Heart left ventricle (tissue), 16 donors: Measurements from ENCODE around the gene PRKCA. TPM values are rescaled to one million over a fixed set of nuclear protein-coding genes. Genes with fewer than 3 reads are reported as not detected.
"Not testable (repeated sequence)": the region's sequence is repeated elsewhere in the genome, so short reads cannot be mapped to it uniquely, and the experiment has no call there.

Experiments
- ATAC-seq, 4 donors: fragments of 200-7000 bp; cut with Tn5 transposase; one replicate each; pipeline ENCODE4 v1.9.1; 2020 to 2022; ENCODE audit warnings: moderate library complexity in 4 of 4, mild to moderate bottlenecking in 3 of 4, moderate number of reproducible peaks in 1 of 4
- DNase-seq, 5 donors: peaks; one replicate each; pipeline ENCODE4 v3.0.0-alpha.2; 2020
- H3K27ac ChIP-seq, 12 donors: fragments of 200-600 bp; sonication (generic) in 4 of 12; one replicate each; pipeline versions ENCODE4 v1.5.0 to v1.8.0; 2016 to 2022; ENCODE audit warnings: mild to moderate bottlenecking in 2 of 12
- H3K27me3 ChIP-seq, 9 donors: fragments of 200-600 bp; sonication (generic) in 2 of 9; one replicate each; pipeline versions ENCODE4 v1.5.1 to v1.8.0; 2016 to 2022; ENCODE audit warnings: mild to moderate bottlenecking in 3 of 9
- H3K36me3 ChIP-seq, 9 donors: fragments of 200-600 bp; sonication (generic) in 2 of 9; one replicate each; pipeline versions ENCODE4 v1.5.0 to v1.8.0; 2018 to 2022; ENCODE audit warnings: mild to moderate bottlenecking in 2 of 9
- H3K4me1 ChIP-seq, 12 donors: fragments of 200-600 bp; sonication (generic) in 4 of 12; one replicate each; pipeline versions ENCODE4 v1.5.0 to v1.8.0; 2016 to 2022; ENCODE audit warnings: mild to moderate bottlenecking in 3 of 12
- H3K4me3 ChIP-seq, 12 donors: fragments of 200-600 bp; sonication (generic) in 4 of 12; one replicate each; pipeline versions ENCODE4 v1.5.0 to v1.8.0; 2017 to 2022; ENCODE audit warnings: mild to moderate bottlenecking in 9 of 12, moderate library complexity in 4 of 12
- H3K9me3 ChIP-seq, 12 donors: fragments of 200-600 bp; sonication (generic) in 4 of 12; one replicate each; pipeline versions ENCODE4 v1.5.0 to v1.8.0; 2016 to 2022; ENCODE audit warnings: mild to moderate bottlenecking in 1 of 12
- POLR2A ChIP-seq, 2 donors: fragments of 450-650 bp; IDR thresholded peaks; one replicate each; pipeline ENCODE4 v1.6.1; 2017; ENCODE audit warnings: antibody characterized with exemption in 2 of 2, mild to moderate bottlenecking in 2 of 2, moderate library complexity in 2 of 2
- WGBS, 4 donors: extraction: QIAGEN DNeasy Blood & Tissue Kit in 2 of 4; methylation state at CpG; one replicate each; pipeline versions ENCODE4 v1.1.5 to v1.1.7; 2013 to 2018; 5-methylcytosine and 5-hydroxymethylcytosine counted together
- intact Hi-C, 10 donors: fragments of 100-400 bp; cut with DNase I; formaldehyde crosslinking; loops; one replicate each; pipeline versions ENCODE4 v1.11.1 to v1.14.2; 2022
- polyA plus RNA-seq, 2 donors: library from polyadenylated mRNA; stranded (reverse); fragments of 200-250 nt; gene quantifications; one replicate each; pipeline ENCODE4 v1.2.3, GENCODE V29; 2013
- total RNA-seq, 9 donors: library from RNA; depleted of rRNA in 2 of 9; stranded (reverse); fragments of >200 nt in 2 of 9; fragmentation: NEBNext Ultra II Directional in 3 of 9; extraction: Animal tissue kit (Norgen Biotek cat#: 25700) in 3 of 9; gene quantifications; one replicate each; pipeline versions ENCODE4 v1.1.0 to v1.2.4, GENCODE V29; 2016 to 2023
- TF ChIP-seq, protein P1 (sequence below), 12 donors: fragments of 200-600 bp; sonication (generic) in 4 of 12; IDR thresholded peaks; one replicate each; pipeline versions ENCODE4 v1.5.0 to v1.8.0; 2018 to 2022; ENCODE audit warnings: antibody characterized with exemption in 12 of 12, mild to moderate bottlenecking in 5 of 12
- donor health status: ischemic (EF 13 %, LVEDD 7.1; RV severe dilation, severe dysfunction).
- donor health status: healthy with polysubstance abuse.
- donor health status: DM: no; HTN: yes; CAD: no.
- donor health status: DM: no; HTN: no; CAD: no.
- donor health status: ischemic (EF 25% LVEDD 6.9; RV normal size, moderate dysfunction).
- donor health status: ischemic (EF 25% LVEDD 5.7; RV mildly dilated, moderate dysfunction).
- donor health status: healthy.
- donor health status: DM: yes; HTN: yes; CAD: no.
- donor health status: ischemic (EF 35%, LVEDD 5.7; RV mildly dilated, moderate dysfunction).
- donor health status: nonischemic (EF 11% LVEDD 7.7; RV severe dilation, severe dysfunction).
- donor health status: DM: yes; HTN: yes; CAD: no.
- donor health status: PGD.
- donor health status: ischemic (EF 29% LVEDD 5.4; RV normal size, mild dysfunction).
- donor health status: nonischemic (EF 23%, LVEDD 6.1; RV moderate dilation, normal function).

PRKCA gene
- total and polyA plus RNA-seq, 11 donors = 3.4 to 26.8 (median 11.4) TPM

DNA sequence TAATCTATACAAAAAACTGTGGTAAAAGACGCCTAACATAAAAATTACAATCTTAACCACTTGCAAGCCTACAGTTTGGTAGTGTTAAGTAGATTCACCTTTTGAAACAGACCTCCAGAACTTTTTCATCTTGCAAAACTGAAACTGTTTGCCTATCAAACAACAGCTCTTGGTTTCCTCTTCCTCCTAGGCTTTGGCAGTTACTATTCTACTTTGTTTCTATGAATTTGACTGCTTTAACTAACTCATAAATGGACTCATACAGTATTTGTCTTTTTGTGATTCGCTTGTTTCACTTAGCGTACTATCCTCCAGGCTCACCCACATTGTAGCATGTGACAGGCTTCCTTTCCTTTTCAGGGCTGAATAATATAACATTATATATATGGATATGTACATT is 97.0 kb downstream of the PRKCA start:
- no peak for DNase-seq
- intact Hi-C loops = no loop called here
- Histone ChIP-seq H3K4me1 (peaks cover 0 to 18% (median 0%) of the 10 kb centered on the region in 12 donors), H3K27me3 (no peaks in the 10 kb centered on the region), H3K36me3 (no peaks in the 10 kb centered on the region), H3K4me3 (no peak overlapping the region), H3K27ac (no peak overlapping the region), H3K9me3 (no peaks in the 10 kb centered on the region)
- TF ChIP-seq, protein P1, sequence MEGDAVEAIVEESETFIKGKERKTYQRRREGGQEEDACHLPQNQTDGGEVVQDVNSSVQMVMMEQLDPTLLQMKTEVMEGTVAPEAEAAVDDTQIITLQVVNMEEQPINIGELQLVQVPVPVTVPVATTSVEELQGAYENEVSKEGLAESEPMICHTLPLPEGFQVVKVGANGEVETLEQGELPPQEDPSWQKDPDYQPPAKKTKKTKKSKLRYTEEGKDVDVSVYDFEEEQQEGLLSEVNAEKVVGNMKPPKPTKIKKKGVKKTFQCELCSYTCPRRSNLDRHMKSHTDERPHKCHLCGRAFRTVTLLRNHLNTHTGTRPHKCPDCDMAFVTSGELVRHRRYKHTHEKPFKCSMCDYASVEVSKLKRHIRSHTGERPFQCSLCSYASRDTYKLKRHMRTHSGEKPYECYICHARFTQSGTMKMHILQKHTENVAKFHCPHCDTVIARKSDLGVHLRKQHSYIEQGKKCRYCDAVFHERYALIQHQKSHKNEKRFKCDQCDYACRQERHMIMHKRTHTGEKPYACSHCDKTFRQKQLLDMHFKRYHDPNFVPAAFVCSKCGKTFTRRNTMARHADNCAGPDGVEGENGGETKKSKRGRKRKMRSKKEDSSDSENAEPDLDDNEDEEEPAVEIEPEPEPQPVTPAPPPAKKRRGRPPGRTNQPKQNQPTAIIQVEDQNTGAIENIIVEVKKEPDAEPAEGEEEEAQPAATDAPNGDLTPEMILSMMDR (IDR thresholded peaks at IDR 0.05) = no peak
- TF ChIP-seq POLR2A (IDR thresholded peaks at IDR 0.05) = no peak
- WGBS, 4 donors = 90 to 94% (median 92%) methylated on average over 3 of the region's 3 CpGs
- ATAC-seq = no peak

DNA sequence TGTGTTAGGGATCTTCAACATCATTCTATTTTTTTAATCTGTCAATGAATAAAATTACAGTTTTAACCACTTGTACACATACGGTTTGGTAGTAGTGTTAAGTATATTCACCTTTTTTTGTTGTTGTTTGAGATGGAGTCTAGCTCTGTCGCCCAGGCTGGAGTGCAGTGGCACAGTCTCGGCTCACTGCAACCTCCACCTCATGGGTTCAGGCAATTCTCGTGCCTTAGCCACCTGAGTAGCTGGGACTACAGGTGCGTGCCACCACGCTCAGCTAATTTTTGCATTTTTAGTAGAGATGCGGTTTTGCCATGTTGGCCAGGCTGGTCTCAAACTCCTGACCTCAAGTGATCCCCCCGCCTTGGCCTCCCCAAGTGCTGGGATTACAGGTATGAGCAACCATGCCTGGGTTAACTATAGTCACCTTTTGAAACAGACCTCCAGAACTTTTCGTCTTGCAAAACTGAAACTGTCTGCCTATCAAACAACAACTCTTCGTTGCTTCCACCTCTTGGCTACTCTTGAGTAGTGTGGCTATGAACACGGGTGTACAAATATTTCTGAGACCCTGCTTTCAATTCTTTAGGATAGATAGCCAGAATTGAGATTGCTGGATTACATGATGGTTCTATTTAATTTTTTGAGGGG is 97.8 kb downstream of the PRKCA start:
- DNase-seq, H3K4me3 ChIP-seq, H3K9me3 ChIP-seq, H3K36me3 ChIP-seq, H3K27ac ChIP-seq, H3K27me3 ChIP-seq, ATAC-seq: not testable (repeated sequence)
- H3K4me1 ChIP-seq = peaks cover 0 to 20% (median 0%) of the 10 kb centered on the region in 12 donors
- intact Hi-C loops = loop anchor here in 1 of 10 donors (10.0 kb wide), 1 partner anchor 45 kb away; no protein-coding TSS in a partner anchor
- 95 to 97% (median 96%) methylated on average over 11 of the region's 11 CpGs for WGBS, 4 donors

DNA sequence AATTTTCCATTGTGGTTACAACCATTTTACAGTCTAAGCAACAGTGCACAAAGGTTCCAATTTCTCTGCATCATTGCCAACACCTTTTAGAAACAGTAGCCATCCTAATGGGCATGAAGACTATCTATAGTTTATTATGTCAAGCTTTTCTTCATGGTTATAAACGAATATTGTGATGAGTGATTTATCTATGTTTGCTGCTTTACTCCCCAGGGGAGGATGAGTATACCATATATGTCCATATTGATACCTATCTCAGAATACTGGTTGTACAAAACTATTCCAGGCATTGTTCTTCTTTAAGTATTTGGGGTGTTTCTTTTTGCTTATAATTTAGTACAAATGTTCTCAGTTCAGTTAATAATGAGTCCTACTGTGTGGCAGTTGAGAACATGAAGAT is 98.3 kb downstream of the PRKCA start:
- intact Hi-C loops = loop anchor here in 1 of 10 donors (10.0 kb wide), 1 partner anchor 46 kb away; no protein-coding TSS in a partner anchor
- 0 to 24% (median 2%) methylated on average over 1 of the region's 1 CpG for WGBS, 4 donors
- no peaks in the 10 kb centered on the region for H3K36me3 ChIP-seq

GRCh38 chr17:66401364-66401763 is 99.0 kb downstream of the PRKCA start:
- TF ChIP-seq, protein P1 (IDR thresholded peaks at IDR 0.05) = no peak
- no peak for TF ChIP-seq POLR2A (IDR thresholded peaks at IDR 0.05)
- ATAC-seq (no peak), DNase-seq (no peak)
- Histone ChIP-seq H3K27ac (no peak overlapping the region), H3K36me3 (no peaks in the 10 kb centered on the region), H3K9me3 (no peaks in the 10 kb centered on the region), H3K4me3 (no peak overlapping the region), H3K27me3 (no peaks in the 10 kb centered on the region), H3K4me1 (peaks cover 0 to 32% (median 7%) of the 10 kb centered on the region in 12 donors)
- intact Hi-C loops = loop anchor here in 1 of 10 donors (10.0 kb wide), 1 partner anchor 47 kb away; no protein-coding TSS in a partner anchor
- WGBS, 4 donors = 79 to 91% (median 86%) methylated on average over 4 of the region's 4 CpGs

More for the DNA sequence above, 98.3 kb downstream of the PRKCA start:
- TF ChIP-seq POLR2A (IDR thresholded peaks at IDR 0.05) = no peak
- TF ChIP-seq, protein P1 (IDR thresholded peaks at IDR 0.05) = no peak
- DNase-seq (no peak), ATAC-seq (no peak)
- Histone ChIP-seq H3K4me1 (peaks cover 0 to 25% (median 2%) of the 10 kb centered on the region in 12 donors), H3K27ac (no peak overlapping the region), H3K9me3 (no peaks in the 10 kb centered on the region), H3K4me3 (no peak overlapping the region), H3K27me3 (no peaks in the 10 kb centered on the region)
